Upper lobe of left lung (tissue), 6 donors: Measurements from ENCODE around the gene DYNLT2. TPM values are rescaled to one million over a fixed set of nuclear protein-coding genes. Genes with fewer than 3 reads are reported as not detected.
"Not testable (repeated sequence)": the region's sequence is repeated elsewhere in the genome, so short reads cannot be mapped to it uniquely, and the experiment has no call there.

Experiments
- ATAC-seq, 2 donors: fragments of 200-7000 bp; cut with Tn5 transposase; one replicate each; pipeline ENCODE4 v1.9.1; 2022; ENCODE audit warnings: mild to moderate bottlenecking in 2 of 2, moderate library complexity in 2 of 2; ENCODE audit not compliant: low FRiP score in 2 of 2
- DNase-seq, 2 donors: peaks; one replicate each; pipeline ENCODE4 v3.0.0-alpha.2; 2019 to 2020
- H3K27ac ChIP-seq, 4 donors: fragments of 200-600 bp; sonication (generic); one replicate each; pipeline ENCODE4 v1.5.1; 2016 to 2019
- H3K27me3 ChIP-seq, 4 donors: fragments of 200-600 bp; sonication (generic); one replicate each; pipeline ENCODE4 v1.5.1; 2017 to 2019
- H3K36me3 ChIP-seq, 4 donors: fragments of 200-600 bp; sonication (generic); one replicate each; pipeline ENCODE4 v1.5.1; 2016 to 2019
- H3K4me1 ChIP-seq, 4 donors: fragments of 200-600 bp; sonication (generic); one replicate each; pipeline ENCODE4 v1.5.1; 2018 to 2019
- H3K4me3 ChIP-seq, 4 donors: fragments of 200-600 bp; sonication (generic); one replicate each; pipeline ENCODE4 v1.5.1; 2017 to 2019; ENCODE audit warnings: mild to moderate bottlenecking in 2 of 4, moderate library complexity in 1 of 4
- H3K9me3 ChIP-seq, 4 donors: fragments of 200-600 bp; sonication (generic); one replicate each; pipeline ENCODE4 v1.5.1; 2018 to 2019
- EP300 ChIP-seq, 4 donors: sonication (generic); formaldehyde crosslinking; IDR thresholded peaks; one replicate each; pipeline ENCODE4 v1.5.1; 2017; ENCODE audit warnings: antibody characterized with exemption in 4 of 4, control low read depth in 2 of 4
- POLR2A ChIP-seq, 4 donors: fragments of 450-650 bp; IDR thresholded peaks; one replicate each; pipeline ENCODE4 v1.5.1; 2016 to 2017; ENCODE audit warnings: antibody characterized with exemption in 4 of 4, mild to moderate bottlenecking in 2 of 4
- POLR2AphosphoS5 ChIP-seq, 2 donors: sonication (generic); formaldehyde crosslinking; IDR thresholded peaks; one replicate each; pipeline ENCODE4 v1.5.1; 2017; ENCODE audit warnings: antibody characterized with exemption in 2 of 2
- WGBS, 2 donors: methylation state at CpG; one replicate each; pipeline ENCODE4 v1.1.5; 2017 to 2018; 5-methylcytosine and 5-hydroxymethylcytosine counted together
- total RNA-seq, 6 donors: library from RNA; depleted of rRNA in 4 of 6; stranded (reverse); fragments of >200 nt in 4 of 6; gene quantifications; one replicate each; pipeline versions ENCODE4 v1.1.0 to v1.2.1, GENCODE V29; 2016 to 2021
- TF ChIP-seq, protein P1 (sequence below), 6 experiments: fragments of 450-650 bp in 4 of 6; fragments of 200-600 bp in 2 of 6; sonication (generic) in 2 of 6; IDR thresholded peaks; one replicate each; pipeline ENCODE4 v1.5.1; 2016 to 2019; ENCODE audit warnings: antibody characterized with exemption in 6 of 6
- donor health status: DM: no; HTN: no; CAD: no; lungs with moderate emphysema.
- donor health status: DM: no; HTN: yes; CAD: no; lungs with severe emphysema.

DYNLT2 gene
- total RNA-seq, 6 donors from 2014 or later, result 0.89 to 6.3 (median 1.2) TPM

DNA sequence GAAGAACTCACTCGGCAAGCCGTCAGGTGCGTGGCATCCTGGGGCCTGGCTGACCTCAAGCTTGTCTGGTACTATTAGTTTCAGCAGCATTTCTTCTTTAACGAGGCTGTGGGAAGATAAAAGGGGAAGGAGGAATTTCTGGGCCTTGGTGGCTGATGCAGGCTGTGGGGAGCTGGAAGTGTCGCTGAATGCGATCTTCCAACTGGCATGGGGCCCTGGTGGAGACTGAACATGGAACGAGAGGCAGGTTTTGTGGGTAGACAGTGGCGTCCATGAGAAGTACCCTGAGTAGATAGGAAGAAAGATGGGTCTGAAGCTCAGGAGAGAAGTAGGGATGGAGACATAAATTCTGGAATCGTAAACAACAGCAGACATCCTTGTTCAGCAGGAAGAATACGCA lies 23.9 kb upstream of the DYNLT2 start:
- peaks cover 14 to 68% (median 40%) of the 10 kb centered on the region in 4 donors for H3K36me3 ChIP-seq
- peaks cover 0 to 2% (median 0%) of the 10 kb centered on the region in 4 donors for H3K4me1 ChIP-seq
- H3K4me3 ChIP-seq, result no peak overlapping the region
- DNase-seq (no peak), ATAC-seq (no peak)
- 93% methylated on average over 10 of the region's 10 CpGs for WGBS, 2 donors
- H3K27ac ChIP-seq, result no peak overlapping the region
- no peak for TF ChIP-seq EP300 (IDR thresholded peaks at IDR 0.05)
- TF ChIP-seq, protein P1, sequence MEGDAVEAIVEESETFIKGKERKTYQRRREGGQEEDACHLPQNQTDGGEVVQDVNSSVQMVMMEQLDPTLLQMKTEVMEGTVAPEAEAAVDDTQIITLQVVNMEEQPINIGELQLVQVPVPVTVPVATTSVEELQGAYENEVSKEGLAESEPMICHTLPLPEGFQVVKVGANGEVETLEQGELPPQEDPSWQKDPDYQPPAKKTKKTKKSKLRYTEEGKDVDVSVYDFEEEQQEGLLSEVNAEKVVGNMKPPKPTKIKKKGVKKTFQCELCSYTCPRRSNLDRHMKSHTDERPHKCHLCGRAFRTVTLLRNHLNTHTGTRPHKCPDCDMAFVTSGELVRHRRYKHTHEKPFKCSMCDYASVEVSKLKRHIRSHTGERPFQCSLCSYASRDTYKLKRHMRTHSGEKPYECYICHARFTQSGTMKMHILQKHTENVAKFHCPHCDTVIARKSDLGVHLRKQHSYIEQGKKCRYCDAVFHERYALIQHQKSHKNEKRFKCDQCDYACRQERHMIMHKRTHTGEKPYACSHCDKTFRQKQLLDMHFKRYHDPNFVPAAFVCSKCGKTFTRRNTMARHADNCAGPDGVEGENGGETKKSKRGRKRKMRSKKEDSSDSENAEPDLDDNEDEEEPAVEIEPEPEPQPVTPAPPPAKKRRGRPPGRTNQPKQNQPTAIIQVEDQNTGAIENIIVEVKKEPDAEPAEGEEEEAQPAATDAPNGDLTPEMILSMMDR (IDR thresholded peaks at IDR 0.05), result no peak
- no peak for TF ChIP-seq POLR2AphosphoS5 (IDR thresholded peaks at IDR 0.05)
- no peak for TF ChIP-seq POLR2A (IDR thresholded peaks at IDR 0.05)
- H3K9me3 ChIP-seq, result no peaks in the 10 kb centered on the region
- H3K27me3 ChIP-seq, result no peaks in the 10 kb centered on the region

DNA sequence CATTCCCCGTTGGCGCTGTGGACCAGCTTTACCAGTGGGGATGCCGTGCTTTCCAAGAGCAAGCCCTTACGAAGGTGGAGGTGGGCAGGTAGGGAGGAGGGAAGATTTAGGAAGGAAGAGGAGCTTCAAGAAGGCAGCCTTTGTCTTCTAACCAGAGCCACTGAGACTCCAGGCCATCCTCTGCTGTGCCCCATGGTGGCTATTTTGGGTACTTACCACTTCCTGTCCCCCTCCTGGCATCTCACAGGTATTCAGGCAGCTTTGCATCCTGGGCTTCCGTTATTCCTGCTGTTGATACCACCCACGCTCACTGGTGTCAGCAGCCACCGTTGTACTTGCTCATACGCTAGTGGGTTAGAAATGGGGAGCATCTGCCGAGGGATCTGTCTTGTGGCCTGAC lies 23.0 kb upstream of the DYNLT2 start:
- Histone ChIP-seq H3K9me3 (no peaks in the 10 kb centered on the region), H3K36me3 (peaks cover 16 to 61% (median 38%) of the 10 kb centered on the region in 4 donors), H3K4me1 (no peaks in the 10 kb centered on the region), H3K27me3 (no peaks in the 10 kb centered on the region), H3K4me3 (no peak overlapping the region), H3K27ac (no peak overlapping the region)
- TF ChIP-seq, protein P1 (IDR thresholded peaks at IDR 0.05), result no peak
- TF ChIP-seq POLR2A (IDR thresholded peaks at IDR 0.05), result no peak
- no peak for TF ChIP-seq EP300 (IDR thresholded peaks at IDR 0.05)
- TF ChIP-seq POLR2AphosphoS5 (IDR thresholded peaks at IDR 0.05), result no peak
- 94 to 98% methylated on average over 9 of the region's 9 CpGs for WGBS, 2 donors
- DNase-seq, result no peak
- ATAC-seq, result no peak

DNA sequence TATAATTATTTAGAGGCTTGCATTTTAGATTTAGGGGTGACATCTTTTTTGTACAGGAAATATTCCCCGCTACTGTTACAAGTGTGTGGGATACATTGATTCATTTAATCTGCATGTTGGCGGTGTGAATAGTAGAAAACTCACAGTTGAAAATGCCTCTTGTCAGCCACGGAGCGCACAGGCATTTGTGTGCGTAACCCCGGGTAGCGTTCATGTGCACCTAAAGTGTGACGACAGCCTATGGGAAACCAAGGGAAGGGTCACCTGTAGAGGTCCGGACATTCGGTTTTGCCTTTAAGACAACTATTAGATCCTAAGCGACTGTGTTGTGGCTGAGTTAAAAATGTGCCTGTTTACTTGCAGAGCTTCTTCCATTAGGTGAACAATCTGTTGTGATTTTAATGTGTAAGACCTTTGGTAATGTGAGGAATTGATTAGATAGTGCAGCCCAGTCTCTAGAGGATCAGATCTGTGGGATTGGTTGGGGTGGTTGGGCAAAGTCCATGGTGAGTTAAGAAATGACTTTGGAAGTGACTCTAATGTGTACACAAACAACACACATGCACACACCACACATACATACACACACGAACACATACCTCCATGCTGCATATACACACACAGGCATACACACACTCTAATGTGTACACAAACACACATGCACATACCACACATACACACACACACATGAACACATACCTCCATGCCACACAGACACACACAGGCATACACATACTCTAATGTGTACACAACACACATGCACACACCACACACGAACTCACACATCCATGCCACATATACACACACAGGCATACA lies 15.8 kb upstream of the DYNLT2 start:
- no peak for TF ChIP-seq EP300 (IDR thresholded peaks at IDR 0.05)
- TF ChIP-seq, protein P1 (IDR thresholded peaks at IDR 0.05), result no peak
- H3K4me3 ChIP-seq, result no peak overlapping the region
- no peaks in the 10 kb centered on the region for H3K27me3 ChIP-seq
- H3K4me1 ChIP-seq, result peaks cover 0 to 6% (median 0%) of the 10 kb centered on the region in 4 donors
- 96% methylated on average over 13 of the region's 13 CpGs for WGBS, 2 donors
- H3K27ac ChIP-seq, result no peak overlapping the region
- peaks cover 12 to 62% (median 35%) of the 10 kb centered on the region in 4 donors for H3K36me3 ChIP-seq
- no peaks in the 10 kb centered on the region for H3K9me3 ChIP-seq
- DNase-seq (no peak), ATAC-seq (no peak)

DNA sequence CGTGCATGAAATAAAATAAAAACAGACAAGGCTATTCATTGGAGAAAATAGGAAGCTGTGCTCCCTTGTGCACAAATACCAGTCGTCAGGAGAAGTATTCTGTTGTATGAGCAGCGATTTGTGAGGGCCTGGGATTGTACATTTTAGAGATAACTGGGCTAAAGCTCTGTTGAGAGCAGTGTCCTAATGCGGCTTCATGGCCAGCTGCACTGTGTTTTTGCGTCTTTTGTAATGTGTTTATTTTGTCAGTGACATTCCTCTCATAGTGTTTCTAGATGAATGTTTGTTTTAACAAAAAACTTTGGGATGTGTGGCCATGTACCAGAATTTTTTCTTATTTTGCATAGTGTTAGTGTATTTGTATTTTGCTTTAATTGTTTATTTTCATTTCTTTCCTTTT lies 14.9 kb upstream of the DYNLT2 start:
- no peak overlapping the region for H3K4me3 ChIP-seq
- H3K27ac ChIP-seq, result no peak overlapping the region
- H3K9me3 ChIP-seq, result no peaks in the 10 kb centered on the region
- ATAC-seq (no peak), DNase-seq (no peak)
- TF ChIP-seq, protein P1 (IDR thresholded peaks at IDR 0.05), result no peak
- TF ChIP-seq POLR2AphosphoS5 (IDR thresholded peaks at IDR 0.05) (no peak), POLR2A (IDR thresholded peaks at IDR 0.05) (no peak), EP300 (IDR thresholded peaks at IDR 0.05) (no peak)
- WGBS, 2 donors, result 73 to 81% methylated on average over 5 of the region's 5 CpGs
- H3K4me1 ChIP-seq, result peaks cover 0 to 6% (median 0%) of the 10 kb centered on the region in 4 donors
- peaks cover 7 to 65% (median 36%) of the 10 kb centered on the region in 4 donors for H3K36me3 ChIP-seq
- no peaks in the 10 kb centered on the region for H3K27me3 ChIP-seq

DNA sequence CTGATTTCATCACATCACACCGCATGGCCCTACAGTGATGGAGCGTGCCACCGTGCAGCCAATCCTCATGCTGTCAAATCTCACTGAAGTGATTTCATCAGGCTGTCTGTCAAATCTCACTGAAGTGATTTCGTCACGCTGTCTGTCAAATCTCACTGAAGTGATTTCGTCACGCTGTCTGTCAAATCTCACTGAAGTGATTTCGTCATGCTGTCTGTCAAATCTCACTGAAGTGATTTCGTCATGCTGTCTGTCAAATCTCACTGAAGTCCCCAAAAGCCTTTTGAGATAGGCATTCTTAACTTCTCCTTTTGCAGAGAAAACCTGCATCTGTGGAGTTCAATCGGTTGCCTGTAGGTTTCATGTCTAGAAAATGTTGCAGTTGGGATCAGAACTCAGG lies 14.4 kb upstream of the DYNLT2 start:
- not testable (repeated sequence) for H3K27me3 ChIP-seq, ATAC-seq, H3K9me3 ChIP-seq, H3K27ac ChIP-seq, H3K4me1 ChIP-seq, H3K4me3 ChIP-seq, DNase-seq
- H3K36me3 ChIP-seq, result peaks cover 7 to 69% (median 39%) of the 10 kb centered on the region in 4 donors
- 68 to 77% methylated on average over 10 of the region's 10 CpGs for WGBS, 2 donors
